NOMO-1 treated with dmso at 0.1 percent for 144 hours (cell line): ENCODE data around the gene RPGR.

Experiments
- DNase-seq: peaks from one replicate; lab custom pipeline; 2025; ENCODE audit not compliant: unreplicated experiment; lab: John Stamatoyannopoulos, UW

The RPGR gene

GRCh38 chrX:38327007-38327774 is at the start of gene RPGR:
Gene RPGR (minus strand): TSS chrX:38327509. CDS start chrX:38327367, 142 bp downstream.
- peak; percentile 83 for DNase-seq

GRCh38 chrX:38376747-38377146 is 49.4 kb upstream of the RPGR start:
- no peak for DNase-seq

- peak; percentile 24 for DNase-seq
Observed at GRCh38 chrX:38375891-38376290, 48.6 kb upstream of the RPGR start.

GRCh38 chrX:38374431-38374830 is 47.1 kb upstream of the RPGR start:
- no peak for DNase-seq

- DNase-seq, result no peak
Observed at GRCh38 chrX:38371641-38372040, 44.3 kb upstream of the RPGR start.

GRCh38 chrX:38368774-38369173 is 41.5 kb upstream of the RPGR start:
- DNase-seq, result no peak

- DNase-seq, result peak; percentile 74
Observed at GRCh38 chrX:38365954-38366353, 38.6 kb upstream of the RPGR start.

- no peak for DNase-seq
Observed at GRCh38 chrX:38363046-38363445, 35.7 kb upstream of the RPGR start.

- DNase-seq, result no peak
Observed at GRCh38 chrX:38357747-38358673, 30.7 kb upstream of the RPGR start.

GRCh38 chrX:38356401-38356800 is 29.1 kb upstream of the RPGR start:
- DNase-seq, result no peak

GRCh38 chrX:38352362-38352761 is 25.1 kb upstream of the RPGR start, which contains the start of gene OTC:
Gene OTC (plus strand): TSS chrX:38352604. CDS start chrX:38352697, 93 bp downstream.
- DNase-seq, result no peak

GRCh38 chrX:38351346-38351745 is 24.0 kb upstream of the RPGR start:
- no peak for DNase-seq

- peak; percentile 35 for DNase-seq
Observed at GRCh38 chrX:38347136-38347535, 19.8 kb upstream of the RPGR start.

GRCh38 chrX:38346150-38346549 is 18.8 kb upstream of the RPGR start:
- DNase-seq, result no peak

GRCh38 chrX:38342853-38343778 is 15.8 kb upstream of the RPGR start:
- no peak for DNase-seq

- DNase-seq, result no peak
Observed at GRCh38 chrX:38341442-38341841, 14.1 kb upstream of the RPGR start.

GRCh38 chrX:38336538-38337240 is 9.4 kb upstream of the RPGR start:
- no peak for DNase-seq

GRCh38 chrX:38335382-38335781 is 8.1 kb upstream of the RPGR start:
- no peak for DNase-seq

- DNase-seq, result no peak
Observed at GRCh38 chrX:38332505-38332904, 5.2 kb upstream of the RPGR start.

GRCh38 chrX:38327775-38328081 is 419 bp upstream of the RPGR start:
- DNase-seq, result no peak
